ENCODE data around the gene TICAM2. TPM values are rescaled to one million over a fixed set of nuclear protein-coding genes. Genes with fewer than 3 reads are reported as not detected.

TICAM2 gene
- polyA plus RNA-seq, 2 of the 4 experiments (the other 2 are of a cell fraction), result 0.34 to 0.77 TPM

GRCh38 chr5:115535479-115536035 is 66.7 kb downstream of the TICAM2 start:
- Histone ChIP-seq H3K4me1 (peaks cover 24% of the 10 kb centered on the region), H3K4me3 (no peak overlapping the region), H3K27ac (no peak overlapping the region), H3K9me3 (no peaks in the 10 kb centered on the region), H3K4me2 (no peak overlapping the region)
- DNase-seq (ENCODE audit: low read depth in 1 of 2, low spot score in 1 of 2) (no peak), ATAC-seq (no peak), FAIRE-seq (no peak)
- WGBS (ENCODE audit: missing lambda C conversion rate), result 92% methylated on average over 3 of the region's 3 CpGs
- CTCF ChIA-PET, result interaction anchor here (1.0 kb wide), 1 partner anchor 11 kb away, joined by 3 read pairs; no protein-coding TSS in a partner anchor
- POLR2A ChIA-PET, result no interaction called here
- TF ChIP-seq HMGXB4 (CRISPR knock-in tag; IDR thresholded peaks at IDR 0.05; ENCODE audit: borderline replicate concordance) (no peak), E2F6 (IDR thresholded peaks at IDR 0.05; ENCODE audit: borderline replicate concordance, low read depth) (no peak)

GRCh38 chr5:115532517-115532916 is 69.8 kb downstream of the TICAM2 start:
- CTCF ChIA-PET, result no interaction called here
- Histone ChIP-seq H3K4me3 (no peak overlapping the region), H3K9me3 (no peaks in the 10 kb centered on the region), H3K4me2 (peak overlapping the region; percentile 39; the same call in 1 of the 3 replicates), H3K4me1 (peaks cover 28% of the 10 kb centered on the region), H3K27ac (no peak overlapping the region)
- 37% methylated on average over 2 of the region's 2 CpGs for WGBS (ENCODE audit: missing lambda C conversion rate)
- ATAC-seq (no peak), FAIRE-seq (no peak), DNase-seq (ENCODE audit: low read depth in 1 of 2, low spot score in 1 of 2) (no peak)
- no peak for TF ChIP-seq JUN (IDR thresholded peaks at IDR 0.05)
- no peak for TF ChIP-seq HOXA7 (CRISPR knock-in tag; IDR thresholded peaks at IDR 0.05)
- TF ChIP-seq SMC3 (IDR thresholded peaks at IDR 0.05), result no peak
- TF ChIP-seq RFX5 (IDR thresholded peaks at IDR 0.05), result no peak
- TF ChIP-seq NFE2L2 (conservative IDR thresholded peaks at IDR 0.05; ENCODE audit: low read length), result no peak
- TF ChIP-seq NR3C1 (IDR thresholded peaks at IDR 0.05), result no peak
- TF ChIP-seq KDM5A (IDR thresholded peaks at IDR 0.05), result no peak
- TF ChIP-seq FOSB (CRISPR knock-in tag; IDR thresholded peaks at IDR 0.05), result no peak
- TF ChIP-seq USF2 (IDR thresholded peaks at IDR 0.05), result no peak
- POLR2A ChIA-PET, result interaction anchor here (0.6 kb wide), 1 partner anchor 9 kb away, joined by 3 read pairs; no protein-coding TSS in a partner anchor

GRCh38 chr5:115531787-115532367 is 70.4 kb downstream of the TICAM2 start:
- no peaks in the 10 kb centered on the region for H3K9me3 ChIP-seq
- H3K4me1 ChIP-seq, result peaks cover 28% of the 10 kb centered on the region
- ATAC-seq (peak in 1 of 2 experiments; percentile 58; a peak in 3 of 6 replicates), FAIRE-seq (no peak), DNase-seq (ENCODE audit: low read depth in 1 of 2, low spot score in 1 of 2) (no peak)
- peak overlapping the region; percentile 39 for H3K4me2 ChIP-seq
- H3K27ac ChIP-seq, result 0 out of 6 replicates have a peak overlapping the region, but pooled peaks of 1 of the 2 experiments have one; percentile 46
- ChIA-PET POLR2A (no interaction called here), CTCF (no interaction called here)
- 46% methylated on average over 1 of the region's 1 CpG for WGBS (ENCODE audit: missing lambda C conversion rate)
- no peak overlapping the region for H3K4me3 ChIP-seq
- no peak for TF ChIP-seq FOSL2 (IDR thresholded peaks at IDR 0.05)
- TF ChIP-seq FOSL2 (CRISPR knock-in tag; IDR thresholded peaks at IDR 0.05), result peak; percentile 52
- TF ChIP-seq KDM1A (IDR thresholded peaks at IDR 0.05; ENCODE audit: low read depth), result no peak

- Histone ChIP-seq H3K27ac (no peak overlapping the region), H3K4me1 (peaks cover 28% of the 10 kb centered on the region), H3K9me3 (no peaks in the 10 kb centered on the region), H3K4me3 (no peak overlapping the region), H3K4me2 (peak overlapping the region; percentile 39)
- FAIRE-seq (no peak), ATAC-seq (no peak), DNase-seq (ENCODE audit: low read depth in 1 of 2, low spot score in 1 of 2) (no peak)
- ChIA-PET POLR2A (no interaction called here), CTCF (no interaction called here)
- TF ChIP-seq RAD21 (conservative IDR thresholded peaks at IDR 0.05 in 1 of 2, IDR thresholded peaks at IDR 0.05 in 1 of 2), result no peak
- TF ChIP-seq KDM5A (IDR thresholded peaks at IDR 0.05), result no peak
- no peak for TF ChIP-seq ZC3H11A (IDR thresholded peaks at IDR 0.05)
- WGBS (ENCODE audit: missing lambda C conversion rate), result 87% methylated on average over 3 of the region's 3 CpGs
Measured at GRCh38 chr5:115531380-115531779, 70.9 kb downstream of the TICAM2 start.

Data from A549 (cell line).